DMS153 (cell line): Measurements from ENCODE around the gene PPM1F.
"Not testable (repeated sequence)": the region's sequence is repeated elsewhere in the genome, so short reads cannot be mapped to it uniquely, and the experiment has no call there.

Experiments used
- DNase-seq: peaks from one replicate; lab custom pipeline; 2025; lab: John Stamatoyannopoulos, UW

PPM1F gene

DNA sequence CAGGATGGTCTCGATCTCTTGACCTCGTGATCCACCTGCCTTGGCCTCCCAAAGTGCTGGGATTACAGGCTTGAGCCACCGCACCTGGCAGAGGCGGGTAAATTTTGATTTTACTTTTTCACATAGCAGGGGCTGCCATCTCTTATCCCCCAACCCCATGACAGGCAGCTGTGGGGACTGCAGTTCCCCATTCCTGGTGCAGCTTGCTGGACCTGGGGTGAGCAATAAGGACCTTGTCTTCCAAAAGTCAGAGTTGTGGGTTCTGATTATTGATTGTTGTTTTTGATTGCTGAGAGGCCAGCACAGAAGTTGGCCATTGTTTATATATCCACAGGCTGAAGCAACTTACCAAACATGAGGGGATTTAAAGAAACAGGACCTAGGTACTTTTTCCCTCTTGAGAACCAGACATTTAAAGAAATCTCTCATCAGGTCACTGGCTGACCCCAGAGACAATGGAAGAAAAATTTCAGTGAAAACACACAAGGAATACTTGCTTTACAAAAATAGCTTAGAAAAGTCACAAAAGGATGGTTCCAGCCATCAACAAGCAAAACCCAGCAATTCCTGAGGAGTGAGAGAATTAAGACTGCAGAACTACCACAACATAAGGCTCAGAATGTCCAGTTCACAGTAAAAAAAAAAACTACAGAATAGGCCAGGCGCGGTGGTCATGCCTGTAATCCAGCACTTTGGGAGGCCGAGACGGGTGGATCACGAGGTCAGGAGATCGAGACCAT, 63.2 kb downstream of the PPM1F start:
- DNase-seq = no peak

DNA sequence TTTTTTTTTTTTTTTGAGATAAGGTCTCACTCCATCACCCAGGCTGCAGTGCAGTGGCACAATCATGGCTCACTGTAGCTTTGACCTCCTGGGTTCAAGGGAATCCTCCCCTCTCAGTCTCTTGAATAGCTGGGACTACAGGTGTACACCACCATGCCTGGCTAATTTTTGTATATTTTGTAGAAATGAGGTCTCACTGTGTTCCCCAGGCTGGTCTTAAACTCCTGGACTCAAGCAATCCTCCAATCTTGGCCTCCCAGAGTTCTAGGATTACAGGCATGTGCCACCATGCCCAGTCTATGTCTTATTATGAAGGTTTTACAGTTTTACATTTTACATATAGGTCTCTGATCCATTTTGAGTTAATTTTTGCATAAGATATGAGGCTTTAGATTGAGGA, 64.8 kb downstream of the PPM1F start:
- no peak for DNase-seq

DNA sequence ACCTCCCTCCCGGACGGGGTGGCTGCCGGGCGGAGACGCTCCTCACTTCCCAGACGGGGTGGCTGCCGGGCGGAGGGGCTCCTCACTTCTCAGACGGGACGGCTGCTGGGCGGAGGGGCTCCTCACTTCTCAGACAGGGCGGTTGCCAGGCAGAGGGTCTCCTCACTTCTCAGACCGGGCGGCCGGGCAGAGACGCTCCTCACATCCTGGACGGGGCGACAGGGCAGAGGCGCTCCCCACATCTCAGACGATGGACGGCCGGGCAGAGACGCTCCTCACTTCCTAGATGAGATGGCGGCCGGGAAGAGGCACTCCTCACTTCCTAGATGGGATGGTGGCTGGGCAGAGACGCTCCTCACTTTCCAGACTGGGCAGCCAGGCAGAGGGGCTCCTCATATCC, 68.7 kb downstream of the PPM1F start:
- DNase-seq = not testable (repeated sequence)

DNA sequence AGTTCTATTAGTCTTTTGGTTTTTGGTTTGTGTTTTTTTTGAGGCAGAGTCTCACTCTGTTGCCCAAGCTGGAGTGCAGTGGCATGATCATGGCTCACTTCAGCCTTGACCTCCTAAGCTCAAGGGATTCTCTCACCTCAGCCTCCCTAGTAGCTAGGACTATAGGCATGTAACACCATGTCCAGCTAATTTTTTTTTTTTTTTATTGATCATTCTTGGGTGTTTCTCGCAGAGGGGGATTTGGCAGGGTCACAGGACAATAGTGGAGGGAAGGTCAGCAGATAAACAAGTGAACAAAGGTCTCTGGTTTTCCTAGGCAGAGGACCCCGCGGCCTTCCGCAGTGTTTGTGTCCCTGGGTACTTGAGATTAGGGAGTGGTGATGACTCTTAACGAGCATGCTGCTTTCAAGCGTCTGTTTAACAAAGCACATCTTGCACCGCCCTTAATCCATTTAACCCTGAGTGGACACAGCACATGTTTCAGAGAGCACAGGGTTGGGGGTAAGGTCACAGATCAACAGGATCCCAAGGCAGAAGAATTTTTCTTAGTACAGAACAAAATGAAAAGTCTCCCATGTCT, 69.8 kb downstream of the PPM1F start:
- not testable (repeated sequence) for DNase-seq

DNA sequence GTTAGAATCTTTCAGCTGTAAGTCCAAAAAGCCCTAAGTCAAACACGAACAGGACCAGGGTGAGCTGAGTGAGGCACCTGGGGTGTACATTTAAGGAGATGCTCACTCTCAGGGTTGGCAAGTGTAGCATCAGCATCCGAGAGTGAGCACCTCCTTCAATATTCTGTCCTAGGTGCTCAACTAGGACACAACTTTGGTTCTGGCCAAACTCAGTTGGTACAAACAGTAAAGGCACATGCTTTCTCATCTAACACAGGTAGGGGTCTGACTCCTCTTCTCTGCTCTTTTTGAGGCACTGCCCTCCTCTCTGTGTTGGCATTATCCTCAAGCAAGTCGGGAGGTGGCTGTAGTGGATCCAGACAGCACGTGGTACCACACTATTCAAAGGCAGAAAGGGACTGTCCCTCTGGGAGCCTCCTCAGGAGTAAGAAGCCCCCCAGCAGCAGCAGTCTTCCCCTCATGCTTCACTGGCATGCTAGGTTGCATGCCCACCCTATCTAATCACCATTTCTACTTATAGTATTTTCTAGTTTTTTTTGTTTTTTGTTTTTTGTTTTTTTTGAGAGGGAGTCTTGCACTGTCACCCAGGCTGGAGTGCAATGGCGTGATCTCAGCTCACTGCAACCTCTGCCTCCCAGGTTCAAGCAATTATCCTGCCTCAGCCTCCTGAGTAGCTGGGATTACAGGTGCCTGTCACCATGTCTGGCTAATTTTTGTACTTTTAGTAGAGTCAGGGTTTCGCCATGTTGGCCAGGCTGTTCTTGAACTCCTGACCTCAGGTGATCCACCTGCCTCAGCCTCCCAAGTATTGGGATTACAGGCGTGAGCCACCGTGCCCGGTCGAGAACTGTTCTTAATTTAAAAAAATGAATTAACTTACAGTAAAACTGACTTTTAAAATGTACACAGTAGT, 70.6 kb downstream of the PPM1F start:
- no peak for DNase-seq

DNA sequence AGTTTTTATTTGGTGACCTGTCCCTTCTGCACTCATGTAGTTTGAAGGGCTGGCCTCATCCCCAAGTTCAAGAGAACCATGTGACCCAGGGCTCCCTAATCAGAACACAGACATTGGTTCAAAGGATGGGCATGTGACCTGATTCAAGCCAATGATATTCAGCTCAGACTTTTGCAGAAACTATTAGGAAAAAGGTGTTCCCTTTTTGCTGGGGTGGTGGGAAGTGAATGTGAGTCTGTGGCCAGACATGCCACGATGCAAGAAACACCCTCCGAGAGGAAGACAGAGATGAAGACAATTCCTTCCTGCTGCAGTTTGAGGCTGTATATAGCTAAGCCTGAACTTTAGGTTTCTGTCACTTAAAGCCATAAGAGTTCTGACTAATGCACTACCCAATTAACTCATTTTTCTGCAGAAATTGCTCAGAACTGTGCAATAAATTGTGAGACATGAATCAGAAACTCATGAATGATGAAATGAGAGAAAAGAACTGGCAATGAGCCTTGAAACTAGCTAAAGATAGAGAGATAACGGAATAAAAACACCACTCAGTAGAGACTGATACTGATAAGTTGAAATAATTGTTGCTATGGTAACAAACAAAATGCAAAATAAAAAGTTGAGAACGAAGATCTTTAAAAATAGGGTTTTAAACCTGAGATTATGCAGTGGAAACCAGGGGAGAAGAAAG, 76.0 kb downstream of the PPM1F start:
- DNase-seq = no peak

DNA sequence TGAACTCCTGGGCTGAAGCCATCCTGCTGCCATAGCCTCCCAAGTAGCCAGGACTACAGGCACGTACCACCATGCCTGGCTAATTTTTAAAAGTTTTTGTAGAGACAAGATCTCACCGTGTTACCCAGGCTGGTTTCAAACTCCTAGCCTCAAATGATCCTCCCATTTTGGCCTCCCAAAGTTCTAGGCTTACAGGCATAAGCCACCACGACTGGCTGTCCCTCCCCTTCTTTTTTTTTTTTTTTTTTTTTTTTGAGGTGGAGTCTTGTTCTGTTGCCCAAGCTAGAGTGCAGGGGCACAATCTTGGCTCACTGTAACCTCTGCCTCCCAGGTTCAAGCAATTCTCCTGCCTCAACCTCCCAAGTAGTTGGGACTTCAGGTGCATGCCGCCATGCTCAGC, 77.7 kb downstream of the PPM1F start:
- not testable (repeated sequence) for DNase-seq

DNA sequence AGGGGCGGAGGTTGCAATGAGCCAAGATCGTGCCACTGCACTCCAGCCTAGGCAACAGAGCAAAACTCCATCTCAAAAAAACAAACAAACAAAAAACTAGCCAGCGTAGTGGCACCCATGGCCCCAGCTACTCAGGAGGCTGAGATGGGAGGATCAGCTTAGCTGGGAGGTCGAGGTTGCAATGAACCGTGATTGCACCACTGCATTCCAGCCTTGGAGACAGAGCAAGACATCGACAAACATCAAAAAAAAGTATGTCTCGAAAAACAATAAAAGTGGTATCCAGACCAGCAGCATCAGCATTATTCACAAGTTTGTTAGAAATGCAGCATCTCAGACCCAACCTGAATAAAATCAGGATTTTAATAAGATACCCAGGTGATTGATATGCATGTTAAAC, 79.0 kb downstream of the PPM1F start:
- no peak for DNase-seq

DNA sequence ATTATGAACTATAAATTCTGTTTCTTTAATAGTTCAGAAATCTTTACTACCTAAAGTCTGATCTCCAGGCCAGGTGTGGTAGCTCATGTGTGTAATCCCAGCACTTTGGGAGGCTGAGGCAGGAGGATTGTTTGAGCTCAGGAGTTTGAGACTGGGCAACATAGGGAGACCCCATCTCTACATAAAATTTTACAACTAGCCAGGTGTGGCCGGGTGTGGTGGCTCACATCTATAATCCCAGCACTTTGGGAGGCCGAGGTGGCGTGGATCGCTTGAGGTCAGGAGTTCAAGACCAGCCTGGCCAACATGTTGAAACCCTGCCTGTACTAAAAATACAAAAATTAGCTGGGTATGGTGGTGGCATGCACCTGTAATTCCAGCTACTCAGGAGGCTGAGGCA, 79.9 kb downstream of the PPM1F start:
- not testable (repeated sequence) for DNase-seq
